Neural progenitor cell (in vitro differentiated cells): ENCODE data around the gene MAGI1.

Source experiments
- CTCF ChIP-seq: fragments of 200-600 bp; sonication (generic); IDR thresholded peaks from 2 replicates; pipeline ENCODE4 v1.5.1; 2017; ENCODE audit warnings: antibody characterized with exemption, mild to moderate bottlenecking
- EZH2 ChIP-seq: fragments of 200-600 bp; sonication (generic); IDR thresholded peaks from 2 replicates; pipeline ENCODE4 v1.6.1; 2017; ENCODE audit warnings: antibody characterized with exemption, mild to moderate bottlenecking, moderate library complexity

GRCh38 chr3:65584913-65585312 is 453.8 kb downstream of the MAGI1 start:
- TF ChIP-seq EZH2 (no peak), CTCF (no peak)
